BE2C (cell line): ENCODE measurements around the gene KIFC3.

Source experiments
- DNase-seq: peaks from one replicate; pipeline ENCODE4 v3.0.0-alpha.2; 2020
- H3K27me3 ChIP-seq: fragments of 250-450 bp; sonication (Bioruptor Pico); 2 replicates; pipeline ENCODE4 v1.5.1; 2020; ENCODE audit warnings: mild to moderate bottlenecking
- H3K36me3 ChIP-seq: fragments of 250-450 bp; sonication (Bioruptor Pico); 2 replicates; pipeline ENCODE4 v1.5.1; 2020; ENCODE audit warnings: mild to moderate bottlenecking
- H3K4me1 ChIP-seq: fragments of 250-450 bp; sonication (Bioruptor Pico); 2 replicates; pipeline ENCODE4 v1.5.1; 2020
- H3K4me3 ChIP-seq: 2 replicates; pipeline ENCODE4 v1.5.1; 2011; ENCODE audit warnings: low read depth, low read length
- H3K9me3 ChIP-seq: fragments of 250-450 bp; sonication (Bioruptor Pico); 2 replicates; pipeline ENCODE4 v1.5.1; 2020
- CTCF ChIP-seq: IDR thresholded peaks from 2 replicates; pipeline ENCODE4 v1.5.1; 2012; ENCODE audit warnings: mild to moderate bottlenecking, low read depth, low read length

The KIFC3 gene

GRCh38 chr16:57728336-57729181, 73.7 kb downstream of the KIFC3 start:
- no peak for TF ChIP-seq CTCF
- Histone ChIP-seq H3K27me3 (no peaks in the 10 kb centered on the region), H3K36me3 (no peaks in the 10 kb centered on the region), H3K9me3 (no peaks in the 10 kb centered on the region), H3K4me3 (no peak overlapping the region), H3K4me1 (no peaks in the 10 kb centered on the region)
- no peak for DNase-seq

GRCh38 chr16:57727610-57728009, 74.7 kb downstream of the KIFC3 start:
- H3K4me3 ChIP-seq, result no peak overlapping the region
- TF ChIP-seq CTCF, result no peak
- no peak for DNase-seq
- no peaks in the 10 kb centered on the region for H3K9me3 ChIP-seq
- H3K27me3 ChIP-seq, result no peaks in the 10 kb centered on the region
- no peaks in the 10 kb centered on the region for H3K4me1 ChIP-seq
- H3K36me3 ChIP-seq, result no peaks in the 10 kb centered on the region

GRCh38 chr16:57726433-57726947, 75.8 kb downstream of the KIFC3 start:
- TF ChIP-seq CTCF, result no peak
- Histone ChIP-seq H3K4me3 (no peak overlapping the region), H3K27me3 (no peaks in the 10 kb centered on the region), H3K4me1 (peaks cover 4% of the 10 kb centered on the region; the same call in 1 of the 2 replicates), H3K9me3 (no peaks in the 10 kb centered on the region), H3K36me3 (no peaks in the 10 kb centered on the region)
- DNase-seq, result no peak

GRCh38 chr16:57725976-57726375, 76.3 kb downstream of the KIFC3 start:
- DNase-seq, result no peak
- H3K4me3 ChIP-seq, result no peak overlapping the region
- TF ChIP-seq CTCF, result no peak
- no peaks in the 10 kb centered on the region for H3K36me3 ChIP-seq
- no peaks in the 10 kb centered on the region for H3K27me3 ChIP-seq
- H3K4me1 ChIP-seq, result peaks cover 8% of the 10 kb centered on the region
- no peaks in the 10 kb centered on the region for H3K9me3 ChIP-seq

- no peak for DNase-seq
- no peak overlapping the region for H3K4me3 ChIP-seq
- peaks cover 8% of the 10 kb centered on the region for H3K4me1 ChIP-seq
- no peaks in the 10 kb centered on the region for H3K36me3 ChIP-seq
- TF ChIP-seq CTCF, result no peak
- H3K9me3 ChIP-seq, result no peaks in the 10 kb centered on the region
- H3K27me3 ChIP-seq, result no peaks in the 10 kb centered on the region
Measured at GRCh38 chr16:57725554-57725953, 76.7 kb downstream of the KIFC3 start.

- DNase-seq, result no peak
- no peak overlapping the region for H3K4me3 ChIP-seq
- H3K27me3 ChIP-seq, result no peaks in the 10 kb centered on the region
- TF ChIP-seq CTCF, result no peak
- H3K4me1 ChIP-seq, result peaks cover 8% of the 10 kb centered on the region
- no peaks in the 10 kb centered on the region for H3K36me3 ChIP-seq
- no peaks in the 10 kb centered on the region for H3K9me3 ChIP-seq
Measured at GRCh38 chr16:57725151-57725550, 77.1 kb downstream of the KIFC3 start.
